ENCODE results near the gene SZT2.

Gene SZT2

GRCh38 chr1:43377831-43378230 lies 11.9 kb upstream of the SZT2 start:
- no peaks in the 10 kb centered on the region for H3K9me3 ChIP-seq (ENCODE audit: insufficient read depth, low read depth, low read length)
- peaks cover 8% of the 10 kb centered on the region; the same call in 1 of the 2 replicates for H3K36me3 ChIP-seq (ENCODE audit: insufficient read depth, low read depth, low read length)
- no peak overlapping the region for H3K27ac ChIP-seq (ENCODE audit: low read length)
- no peak overlapping the region for H3K4me3 ChIP-seq (ENCODE audit: low read length)
- H3K27me3 ChIP-seq (ENCODE audit: insufficient read depth, low read length) = no peaks in the 10 kb centered on the region
- no peaks in the 10 kb centered on the region; the same call in 1 of the 2 replicates for H3K4me1 ChIP-seq (ENCODE audit: insufficient read depth, low read length)
- no peak overlapping the region for H3K9ac ChIP-seq (ENCODE audit: low read depth, low read length)

- Histone ChIP-seq H3K9me3 (ENCODE audit: insufficient read depth, low read depth, low read length) (no peaks in the 10 kb centered on the region), H3K27me3 (ENCODE audit: insufficient read depth, low read length) (no peaks in the 10 kb centered on the region), H3K27ac (ENCODE audit: low read length) (no peak overlapping the region), H3K9ac (ENCODE audit: low read depth, low read length) (no peak overlapping the region), H3K4me1 (ENCODE audit: insufficient read depth, low read length) (no peaks in the 10 kb centered on the region; the same call in 1 of the 2 replicates), H3K4me3 (ENCODE audit: low read length) (no peak overlapping the region), H3K36me3 (ENCODE audit: insufficient read depth, low read depth, low read length) (peaks cover 25% of the 10 kb centered on the region)
Observed at GRCh38 chr1:43379476-43379875, 10.2 kb upstream of the SZT2 start.

GRCh38 chr1:43381612-43382011 lies 8.1 kb upstream of the SZT2 start:
- no peaks in the 10 kb centered on the region for H3K9me3 ChIP-seq (ENCODE audit: insufficient read depth, low read depth, low read length)
- no peak overlapping the region for H3K9ac ChIP-seq (ENCODE audit: low read depth, low read length)
- no peak overlapping the region for H3K4me3 ChIP-seq (ENCODE audit: low read length)
- H3K36me3 ChIP-seq (ENCODE audit: insufficient read depth, low read depth, low read length) = peaks cover 46% of the 10 kb centered on the region
- no peaks in the 10 kb centered on the region for H3K27me3 ChIP-seq (ENCODE audit: insufficient read depth, low read length)
- H3K27ac ChIP-seq (ENCODE audit: low read length) = no peak overlapping the region
- H3K4me1 ChIP-seq (ENCODE audit: insufficient read depth, low read length) = no peaks in the 10 kb centered on the region; the same call in 1 of the 2 replicates

GRCh38 chr1:43382027-43382779 lies 7.5 kb upstream of the SZT2 start:
- no peaks in the 10 kb centered on the region; the same call in 1 of the 2 replicates for H3K4me1 ChIP-seq (ENCODE audit: insufficient read depth, low read length)
- no peak overlapping the region for H3K4me3 ChIP-seq (ENCODE audit: low read length)
- no peak overlapping the region for H3K9ac ChIP-seq (ENCODE audit: low read depth, low read length)
- peaks cover 52% of the 10 kb centered on the region for H3K36me3 ChIP-seq (ENCODE audit: insufficient read depth, low read depth, low read length)
- no peak overlapping the region for H3K27ac ChIP-seq (ENCODE audit: low read length)
- no peaks in the 10 kb centered on the region for H3K27me3 ChIP-seq (ENCODE audit: insufficient read depth, low read length)
- no peaks in the 10 kb centered on the region for H3K9me3 ChIP-seq (ENCODE audit: insufficient read depth, low read depth, low read length)

- Histone ChIP-seq H3K9me3 (ENCODE audit: insufficient read depth, low read depth, low read length) (no peaks in the 10 kb centered on the region), H3K36me3 (ENCODE audit: insufficient read depth, low read depth, low read length) (peaks cover 59% of the 10 kb centered on the region), H3K4me3 (ENCODE audit: low read length) (no peak overlapping the region), H3K27me3 (ENCODE audit: insufficient read depth, low read length) (no peaks in the 10 kb centered on the region), H3K4me1 (ENCODE audit: insufficient read depth, low read length) (peaks cover 1% of the 10 kb centered on the region; the same call in 1 of the 2 replicates), H3K9ac (ENCODE audit: low read depth, low read length) (no peak overlapping the region), H3K27ac (ENCODE audit: low read length) (no peak overlapping the region)
Observed at GRCh38 chr1:43383449-43383848, 6.2 kb upstream of the SZT2 start.

GRCh38 chr1:43386676-43387075 lies 3.0 kb upstream of the SZT2 start:
- H3K4me1 ChIP-seq (ENCODE audit: insufficient read depth, low read length) = peaks cover 7% of the 10 kb centered on the region; the same call in 1 of the 2 replicates
- H3K9ac ChIP-seq (ENCODE audit: low read depth, low read length) = no peak overlapping the region
- H3K27ac ChIP-seq (ENCODE audit: low read length) = no peak overlapping the region
- H3K36me3 ChIP-seq (ENCODE audit: insufficient read depth, low read depth, low read length) = peaks cover 59% of the 10 kb centered on the region
- H3K4me3 ChIP-seq (ENCODE audit: low read length) = no peak overlapping the region
- H3K27me3 ChIP-seq (ENCODE audit: insufficient read depth, low read length) = no peaks in the 10 kb centered on the region
- no peaks in the 10 kb centered on the region for H3K9me3 ChIP-seq (ENCODE audit: insufficient read depth, low read depth, low read length)

- peaks cover 7% of the 10 kb centered on the region; the same call in 1 of the 2 replicates for H3K4me1 ChIP-seq (ENCODE audit: insufficient read depth, low read length)
- no peak overlapping the region for H3K27ac ChIP-seq (ENCODE audit: low read length)
- H3K27me3 ChIP-seq (ENCODE audit: insufficient read depth, low read length) = no peaks in the 10 kb centered on the region
- H3K36me3 ChIP-seq (ENCODE audit: insufficient read depth, low read depth, low read length) = peaks cover 49% of the 10 kb centered on the region
- H3K9me3 ChIP-seq (ENCODE audit: insufficient read depth, low read depth, low read length) = no peaks in the 10 kb centered on the region
- H3K4me3 ChIP-seq (ENCODE audit: low read length) = no peak overlapping the region
- H3K9ac ChIP-seq (ENCODE audit: low read depth, low read length) = no peak overlapping the region
Observed at GRCh38 chr1:43387976-43388599, 1.6 kb upstream of the SZT2 start.

GRCh38 chr1:43388613-43389012 lies 1.1 kb upstream of the SZT2 start:
- no peak overlapping the region for H3K27ac ChIP-seq (ENCODE audit: low read length)
- H3K4me1 ChIP-seq (ENCODE audit: insufficient read depth, low read length) = peaks cover 7% of the 10 kb centered on the region; the same call in 1 of the 2 replicates
- H3K27me3 ChIP-seq (ENCODE audit: insufficient read depth, low read length) = no peaks in the 10 kb centered on the region
- H3K4me3 ChIP-seq (ENCODE audit: low read length) = peak overlapping the region; percentile 99
- H3K9me3 ChIP-seq (ENCODE audit: insufficient read depth, low read depth, low read length) = no peaks in the 10 kb centered on the region
- peaks cover 43% of the 10 kb centered on the region for H3K36me3 ChIP-seq (ENCODE audit: insufficient read depth, low read depth, low read length)
- H3K9ac ChIP-seq (ENCODE audit: low read depth, low read length) = peak overlapping the region; percentile 90; the same call in 1 of the 2 replicates

GRCh38 chr1:43392702-43393101 lies 3.0 kb downstream of the SZT2 start:
- H3K9me3 ChIP-seq (ENCODE audit: insufficient read depth, low read depth, low read length) = no peaks in the 10 kb centered on the region
- H3K4me3 ChIP-seq (ENCODE audit: low read length) = no peak overlapping the region
- H3K27ac ChIP-seq (ENCODE audit: low read length) = no peak overlapping the region
- peaks cover 3% of the 10 kb centered on the region; the same call in 1 of the 2 replicates for H3K36me3 ChIP-seq (ENCODE audit: insufficient read depth, low read depth, low read length)
- H3K4me1 ChIP-seq (ENCODE audit: insufficient read depth, low read length) = peaks cover 7% of the 10 kb centered on the region; the same call in 1 of the 2 replicates
- no peaks in the 10 kb centered on the region for H3K27me3 ChIP-seq (ENCODE audit: insufficient read depth, low read length)
- H3K9ac ChIP-seq (ENCODE audit: low read depth, low read length) = no peak overlapping the region

GRCh38 chr1:43395523-43395922 lies 5.8 kb downstream of the SZT2 start:
- Histone ChIP-seq H3K4me3 (ENCODE audit: low read length) (no peak overlapping the region), H3K36me3 (ENCODE audit: insufficient read depth, low read depth, low read length) (no peaks in the 10 kb centered on the region), H3K9ac (ENCODE audit: low read depth, low read length) (no peak overlapping the region), H3K4me1 (ENCODE audit: insufficient read depth, low read length) (no peaks in the 10 kb centered on the region), H3K27me3 (ENCODE audit: insufficient read depth, low read length) (no peaks in the 10 kb centered on the region), H3K9me3 (ENCODE audit: insufficient read depth, low read depth, low read length) (no peaks in the 10 kb centered on the region), H3K27ac (ENCODE audit: low read length) (no peak overlapping the region)

GRCh38 chr1:43396059-43396458 lies 6.4 kb downstream of the SZT2 start:
- Histone ChIP-seq H3K4me3 (ENCODE audit: low read length) (no peak overlapping the region), H3K36me3 (ENCODE audit: insufficient read depth, low read depth, low read length) (no peaks in the 10 kb centered on the region), H3K27me3 (ENCODE audit: insufficient read depth, low read length) (no peaks in the 10 kb centered on the region), H3K9me3 (ENCODE audit: insufficient read depth, low read depth, low read length) (no peaks in the 10 kb centered on the region), H3K4me1 (ENCODE audit: insufficient read depth, low read length) (no peaks in the 10 kb centered on the region), H3K27ac (ENCODE audit: low read length) (no peak overlapping the region), H3K9ac (ENCODE audit: low read depth, low read length) (no peak overlapping the region)

- H3K27me3 ChIP-seq (ENCODE audit: insufficient read depth, low read length) = no peaks in the 10 kb centered on the region
- no peak overlapping the region for H3K27ac ChIP-seq (ENCODE audit: low read length)
- H3K4me1 ChIP-seq (ENCODE audit: insufficient read depth, low read length) = no peaks in the 10 kb centered on the region
- no peak overlapping the region for H3K4me3 ChIP-seq (ENCODE audit: low read length)
- no peaks in the 10 kb centered on the region for H3K36me3 ChIP-seq (ENCODE audit: insufficient read depth, low read depth, low read length)
- no peaks in the 10 kb centered on the region for H3K9me3 ChIP-seq (ENCODE audit: insufficient read depth, low read depth, low read length)
- no peak overlapping the region for H3K9ac ChIP-seq (ENCODE audit: low read depth, low read length)
Observed at GRCh38 chr1:43398227-43398626, 8.5 kb downstream of the SZT2 start.

All from iPS-20b (cell line).